Measurements from ENCODE around the gene RAB11B. TPM values are rescaled to one million over a fixed set of nuclear protein-coding genes. Genes with fewer than 3 reads are reported as not detected.
A peak's percentile ranks its signal among the peaks of the same experiment; 100 is the strongest.

RAB11B gene
- total and polyA plus RNA-seq, 9 of the 15 experiments (the other 6 are each of a cell fraction or from before 2014, with no cell fraction given) = 0.74 to 71.0 (median 13.8) TPM

GRCh38 chr19:8426283-8426682 is 36.1 kb downstream of the RAB11B start (continued):
- no peak for TF ChIP-seq CEBPZ (IDR thresholded peaks at IDR 0.05; ENCODE audit: borderline replicate concordance, low read depth, low read length)

- no peaks in the 10 kb centered on the region for H4K20me1 ChIP-seq (replicated peaks; ENCODE audit: control insufficient read depth, insufficient read depth, low read length)
- H3K9ac ChIP-seq (ENCODE audit: insufficient read depth in 1 of 2, low read depth in 2 of 2, low read length in 2 of 2) = no peak overlapping the region
- no peak overlapping the region for H3K4me3 ChIP-seq
- H3K27me3 ChIP-seq (ENCODE audit: control insufficient read depth in 2 of 2, insufficient read depth in 2 of 2, low read length in 2 of 2) = no peaks in the 10 kb centered on the region
- ChIA-PET POLR2A (interaction anchor here (1.8 kb wide), 1 partner anchor 15 kb away, joined by 7 read pairs; the partner anchor contains the start of gene HNRNPM), CTCF (ENCODE audit: low intra/inter-chr PET ratio) (no interaction called here)
- BruUV-seq (replicated peaks) = no TSS peak
- H3K9me1 ChIP-seq (ENCODE audit: control insufficient read depth, insufficient read depth, low read length) = no peaks in the 10 kb centered on the region
- ATAC-seq = no peak
- TF ChIP-seq FUS (optimal IDR thresholded peaks at IDR 0.05; ENCODE audit: low read depth, low read length) (no peak), RFX5 (IDR thresholded peaks at IDR 0.05; ENCODE audit: low read depth, low read length) (no peak), FOXA3 (CRISPR knock-in tag; conservative IDR thresholded peaks at IDR 0.05 in 1 of 2, IDR thresholded peaks at IDR 0.05 in 1 of 2) (no peak), ZNF121 (CRISPR knock-in tag; conservative IDR thresholded peaks at IDR 0.05) (peak; percentile 61), CC2D1A (IDR thresholded peaks at IDR 0.05) (no peak), PRDM10 (IDR thresholded peaks at IDR 0.05; ENCODE audit: partially characterized antibody) (peak; percentile 11)
- peaks cover 2 to 12% of the 10 kb centered on the region in 2 experiments; a peak in 4 of 5 replicates for H3K4me1 ChIP-seq (replicated peaks in 1 of 2; ENCODE audit: control insufficient read depth in 2 of 2, insufficient read depth in 2 of 2, low read length in 2 of 2)
- FAIRE-seq = no peak
- no peaks in the 10 kb centered on the region for H3K9me3 ChIP-seq (replicated peaks; ENCODE audit: control insufficient read depth, insufficient read depth, low read depth, low read length)
- H3K36me3 ChIP-seq (ENCODE audit: control insufficient read depth, insufficient read depth, low read length) = no peaks in the 10 kb centered on the region
- intact Hi-C loops (cut with micrococcal nuclease) (no loop called here), in situ Hi-C loops (cut with MboI) (no loop called here)
- H3K4me2 ChIP-seq (ENCODE audit: insufficient read depth, low read length) = no peak overlapping the region
- H2AFZ ChIP-seq (ENCODE audit: low read depth, low read length) = no peak overlapping the region
- WGBS (ENCODE audit: insufficient coverage, low coverage, missing lambda C conversion rate) = 48% methylated on average over 5 of the region's 6 CpGs
- H3K79me2 ChIP-seq (ENCODE audit: control insufficient read depth, insufficient read depth, low read length) = no peaks in the 10 kb centered on the region
- no peak for DNase-seq (ENCODE audit: extremely low read depth in 1 of 4, low spot score in 3 of 4)
- H3K27ac ChIP-seq (ENCODE audit: extremely low read depth, low read depth, low read length) = no peak overlapping the region
Observed at GRCh38 chr19:8429044-8429443, 38.9 kb downstream of the RAB11B start.

All from K562 (cell line).